Ureter (tissue), 1 donor: ENCODE results near the gene CD53. TPM values are rescaled to one million over a fixed set of nuclear protein-coding genes. Genes with fewer than 3 reads are reported as not detected.
"Not testable (repeated sequence)": the region's sequence is repeated elsewhere in the genome, so short reads cannot be mapped to it uniquely, and the experiment has no call there.

Experiments
- DNase-seq: peaks from one replicate; pipeline ENCODE4 v3.0.0-alpha.2; 2020; ENCODE audit warnings: low spot score
- total RNA-seq: library from RNA; stranded (reverse); gene quantifications from one replicate; pipeline ENCODE4 v1.2.4, GENCODE V29; 2023
- donor health status: DM: yes; HTN: yes; CAD: no.

The CD53 gene
- 20.9 TPM for total RNA-seq

GRCh38 chr1:110872745-110873720 is at the start of gene CD53:
TSS of gene CD53 (plus strand) at chr1:110873148. CDS start at chr1:110891409, 18,261 bp downstream.
- no peak for DNase-seq

GRCh38 chr1:110824192-110824591 is 48.8 kb upstream of the CD53 start:
- no peak for DNase-seq

- DNase-seq, result no peak
Observed at GRCh38 chr1:110829955-110830553, 42.9 kb upstream of the CD53 start.

- not testable (repeated sequence) for DNase-seq
Observed at GRCh38 chr1:110833779-110834178, 39.2 kb upstream of the CD53 start.

- DNase-seq, result no peak
Observed at GRCh38 chr1:110846861-110847260, 26.1 kb upstream of the CD53 start.

GRCh38 chr1:110850145-110850544 is 22.8 kb upstream of the CD53 start:
- DNase-seq, result no peak

- DNase-seq, result no peak
Observed at GRCh38 chr1:110850627-110851026, 22.3 kb upstream of the CD53 start.

GRCh38 chr1:110853135-110853534 is 19.8 kb upstream of the CD53 start:
- DNase-seq, result no peak

GRCh38 chr1:110856410-110856809 is 16.5 kb upstream of the CD53 start:
- no peak for DNase-seq

GRCh38 chr1:110857964-110858948 is 14.7 kb upstream of the CD53 start:
- DNase-seq, result no peak

GRCh38 chr1:110859062-110859461 is 13.9 kb upstream of the CD53 start:
- DNase-seq, result no peak

GRCh38 chr1:110860174-110860573 is 12.8 kb upstream of the CD53 start:
- no peak for DNase-seq

GRCh38 chr1:110860620-110861019 is 12.3 kb upstream of the CD53 start:
- not testable (repeated sequence) for DNase-seq

GRCh38 chr1:110861942-110862341 is 11.0 kb upstream of the CD53 start:
- DNase-seq, result not testable (repeated sequence)

- DNase-seq, result no peak
Observed at GRCh38 chr1:110864287-110864686, 8.7 kb upstream of the CD53 start.

- DNase-seq, result no peak
Observed at GRCh38 chr1:110870721-110871388, 2.1 kb upstream of the CD53 start.

- no peak for DNase-seq
Observed at GRCh38 chr1:110872366-110872744, 593 bp upstream of the CD53 start.

GRCh38 chr1:110873856-110874255 is 908 bp downstream of the CD53 start:
- no peak for DNase-seq

- no peak for DNase-seq
Observed at GRCh38 chr1:110874324-110875215, 1.6 kb downstream of the CD53 start.

- DNase-seq, result no peak
Observed at GRCh38 chr1:110875216-110875731, 2.3 kb downstream of the CD53 start.
